HG03460 (cell line): ENCODE measurements around the gene WNT11.

Experiments used
- ATAC-seq: cut with Tn5 transposase; IDR thresholded peaks from one replicate; pipeline ENCODE4 v1.9.1; 2021; ENCODE audit not compliant: unreplicated experiment

WNT11 gene

DNA sequence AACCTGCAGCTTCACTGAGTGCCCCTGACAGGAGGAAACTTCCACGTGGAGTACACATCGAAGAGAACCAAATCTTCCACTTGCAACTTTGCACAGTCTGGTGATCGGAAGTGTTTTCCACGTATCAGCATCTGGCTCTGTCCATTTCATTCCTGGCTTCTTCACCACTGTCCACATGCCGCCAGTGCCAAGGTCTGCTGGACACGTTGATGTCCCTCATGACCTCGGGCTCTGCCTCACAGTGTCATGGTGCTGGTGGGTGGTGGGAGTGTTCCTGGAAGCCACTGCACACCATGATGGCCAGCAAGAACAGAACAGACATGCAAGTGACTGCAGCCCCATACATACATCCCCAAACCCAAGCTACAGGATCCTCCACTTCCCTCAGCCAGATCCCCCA lies 48.4 kb downstream of the WNT11 start:
- ATAC-seq: no peak

GRCh38 chr11:76156971-76157427 lies 49.3 kb downstream of the WNT11 start:
- no peak for ATAC-seq

- no peak for ATAC-seq
These were observed 50.6 kb downstream of the WNT11 start for GRCh38 chr11:76155500-76156227.

- no peak for ATAC-seq
These were observed 52.8 kb downstream of the WNT11 start for GRCh38 chr11:76153571-76153923.

GRCh38 chr11:76152741-76153570 lies 53.3 kb downstream of the WNT11 start:
- peak; percentile 62 for ATAC-seq

DNA sequence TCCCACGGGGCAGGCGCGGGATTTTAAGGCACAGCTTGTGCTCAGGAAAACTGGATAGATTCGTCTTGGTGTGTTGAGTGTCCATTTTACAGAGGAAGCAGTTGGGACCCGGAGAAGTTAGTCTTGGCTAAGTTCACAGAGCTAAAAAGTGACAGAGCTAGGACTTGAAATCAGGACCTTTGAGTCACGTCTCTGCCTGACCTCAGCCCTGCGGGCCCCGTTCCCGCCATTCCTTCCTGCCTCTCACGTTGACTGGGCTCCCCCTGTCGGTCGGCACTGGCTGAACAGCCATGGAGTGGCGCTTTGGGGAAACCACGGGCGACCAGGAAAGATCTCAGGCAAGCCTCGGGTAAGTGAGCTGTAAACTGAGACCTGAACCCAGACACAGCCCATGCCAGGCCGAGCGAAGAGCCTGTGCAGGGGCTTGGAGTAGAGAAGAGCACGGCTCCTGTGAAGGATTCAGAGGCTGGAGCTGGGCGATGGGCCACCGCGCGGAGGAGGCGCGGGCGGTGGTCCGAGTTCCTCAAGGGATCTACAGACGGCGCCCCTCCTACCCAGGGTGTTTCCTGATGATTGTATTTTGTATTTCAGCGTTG lies 54.1 kb downstream of the WNT11 start:
- ATAC-seq: peak; percentile 50

GRCh38 chr11:76151556-76152085 lies 54.7 kb downstream of the WNT11 start:
- no peak for ATAC-seq

- no peak for ATAC-seq
These were observed 56.2 kb downstream of the WNT11 start for GRCh38 chr11:76150141-76150540.

- no peak for ATAC-seq
These were observed 56.6 kb downstream of the WNT11 start for GRCh38 chr11:76149713-76150112.

GRCh38 chr11:76148941-76149613 lies 57.2 kb downstream of the WNT11 start:
- ATAC-seq: no peak

- no peak for ATAC-seq
These were observed 58.1 kb downstream of the WNT11 start for GRCh38 chr11:76148231-76148630.

- ATAC-seq: no peak
These were observed 59.1 kb downstream of the WNT11 start for GRCh38 chr11:76147106-76147740.

DNA sequence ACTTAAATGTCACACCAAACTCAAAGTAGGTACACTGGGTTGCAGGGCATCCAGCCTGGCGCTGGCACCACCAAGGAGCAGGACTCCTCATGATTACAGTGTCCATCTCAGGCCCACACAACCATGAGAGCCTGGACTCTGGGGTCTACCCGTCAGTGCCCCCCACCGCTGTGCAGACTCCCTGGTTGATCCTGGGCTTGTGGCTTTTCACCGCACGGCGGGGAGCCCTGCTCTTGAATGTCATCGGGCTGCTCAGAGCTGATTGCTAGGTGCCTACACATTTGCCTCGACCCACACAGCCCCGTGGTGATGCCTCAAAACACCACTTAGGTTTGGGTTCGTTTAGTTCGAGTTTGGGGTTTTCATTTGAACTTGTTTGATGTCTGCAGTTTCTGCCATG lies 63.0 kb downstream of the WNT11 start:
- no peak for ATAC-seq

DNA sequence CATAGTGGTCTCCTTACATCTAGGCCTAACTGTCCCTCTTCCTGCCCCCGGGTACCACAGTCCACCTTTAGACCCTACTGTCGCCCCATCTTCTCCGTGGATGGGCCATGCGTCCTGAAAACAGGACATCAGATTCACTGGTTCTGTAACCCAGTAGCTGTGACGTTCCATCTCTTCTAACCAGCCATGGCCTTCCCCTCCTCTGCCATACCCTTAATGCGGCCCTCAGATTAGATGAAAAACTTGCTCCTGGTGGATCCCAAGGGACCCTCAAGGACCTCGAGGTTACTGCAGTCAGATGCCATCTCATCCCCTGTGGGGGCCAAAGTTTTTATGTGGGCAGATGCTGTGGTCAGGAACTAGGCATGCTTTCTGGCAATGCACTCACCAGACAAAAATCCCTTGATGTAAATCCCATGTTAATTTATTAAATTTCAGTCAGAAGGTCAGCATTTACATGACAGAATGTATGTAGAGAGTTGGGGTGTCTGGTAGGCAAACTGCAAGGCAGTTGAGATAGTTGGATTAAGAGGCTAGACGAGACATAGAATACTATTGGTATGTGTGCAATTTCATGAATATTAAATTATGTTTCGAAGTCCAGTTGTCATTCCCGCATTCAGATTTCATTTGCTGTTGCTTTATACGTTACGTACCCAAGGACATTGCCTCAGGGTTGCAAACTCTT lies 64.3 kb downstream of the WNT11 start:
- no peak for ATAC-seq

DNA sequence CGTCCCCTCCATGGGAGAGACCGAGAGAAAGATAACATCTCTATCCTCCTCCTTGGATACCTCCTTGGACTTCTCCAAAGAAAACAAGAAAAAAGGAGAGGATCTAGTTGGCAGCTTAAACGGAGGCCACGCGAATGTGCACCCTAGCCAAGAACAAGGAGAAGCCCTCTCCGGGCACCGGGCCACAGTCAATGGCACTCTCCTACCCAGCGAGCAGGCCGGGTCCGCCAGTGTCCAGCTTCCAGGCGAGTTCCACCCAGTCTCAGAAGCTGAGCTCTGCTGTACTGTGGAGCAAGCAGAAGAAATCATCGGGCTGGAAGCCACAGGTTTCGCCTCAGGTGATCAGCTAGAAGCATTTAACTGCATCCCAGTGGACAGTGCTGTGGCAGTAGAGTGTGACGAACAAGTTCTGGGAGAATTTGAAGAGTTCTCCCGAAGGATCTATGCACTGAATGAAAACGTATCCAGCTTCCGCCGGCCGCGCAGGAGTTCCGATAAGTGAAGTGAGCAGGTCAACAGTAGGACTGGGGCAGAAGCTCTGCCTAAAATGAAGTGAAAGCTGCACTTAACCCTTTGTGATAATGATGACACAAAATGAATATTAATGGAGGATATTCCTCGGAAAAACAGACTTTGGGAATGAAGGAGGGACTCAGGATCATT lies 65.3 kb downstream of the WNT11 start:
- no peak for ATAC-seq

DNA sequence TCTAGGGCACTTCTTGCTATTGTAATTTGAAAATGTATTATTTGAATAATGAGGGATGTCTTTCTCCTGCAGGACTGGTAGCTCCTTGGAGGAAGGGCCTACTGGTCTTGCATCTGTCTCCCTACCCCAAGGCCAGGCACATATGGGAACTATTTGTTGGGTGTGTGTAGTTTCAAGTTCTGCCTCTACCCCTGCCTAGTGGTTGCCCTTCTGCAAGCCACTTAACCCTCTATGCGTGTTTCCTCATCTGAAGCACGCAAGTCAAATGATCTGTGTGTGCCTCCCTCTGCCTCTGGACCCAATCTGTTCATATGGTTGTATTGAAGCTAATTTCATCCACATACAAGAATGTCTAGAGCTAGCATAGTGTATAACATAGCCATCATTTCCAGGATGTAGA lies 67.0 kb downstream of the WNT11 start:
- ATAC-seq: no peak
